HG03095 (cell line): ENCODE data around the gene CLMP.
"Not testable (repeated sequence)": the region's sequence is repeated elsewhere in the genome, so short reads cannot be mapped to it uniquely, and the experiment has no call there.

ENCODE experiments used
- ATAC-seq: cut with Tn5 transposase; IDR thresholded peaks from one replicate; pipeline ENCODE4 v1.9.1; 2021; ENCODE audit warnings: moderate library complexity; ENCODE audit not compliant: unreplicated experiment

Gene CLMP

GRCh38 chr11:123144707-123145106 lies 50.3 kb downstream of the CLMP start:
- no peak for ATAC-seq

- ATAC-seq: no peak
Observed at GRCh38 chr11:123143921-123144320, 51.1 kb downstream of the CLMP start.

GRCh38 chr11:123143476-123143875 lies 51.6 kb downstream of the CLMP start:
- ATAC-seq: no peak

GRCh38 chr11:123139206-123139605 lies 55.8 kb downstream of the CLMP start:
- ATAC-seq: no peak

- no peak for ATAC-seq
Observed at GRCh38 chr11:123137431-123138224, 57.4 kb downstream of the CLMP start.

GRCh38 chr11:123135863-123136446 lies 59.1 kb downstream of the CLMP start:
- ATAC-seq: no peak

GRCh38 chr11:123132881-123133280 lies 62.2 kb downstream of the CLMP start:
- no peak for ATAC-seq

- ATAC-seq: not testable (repeated sequence)
Observed at GRCh38 chr11:123132034-123132766, 62.8 kb downstream of the CLMP start.

GRCh38 chr11:123129920-123130319 lies 65.1 kb downstream of the CLMP start:
- no peak for ATAC-seq

- no peak for ATAC-seq
Observed at GRCh38 chr11:123125169-123125568, 69.9 kb downstream of the CLMP start.

GRCh38 chr11:123122852-123123251 lies 72.2 kb downstream of the CLMP start:
- no peak for ATAC-seq

GRCh38 chr11:123122341-123122740 lies 72.7 kb downstream of the CLMP start:
- ATAC-seq: no peak

- no peak for ATAC-seq
Observed at GRCh38 chr11:123116486-123116885, 78.6 kb downstream of the CLMP start.

- no peak for ATAC-seq
Observed at GRCh38 chr11:123111465-123111864, 83.6 kb downstream of the CLMP start.

GRCh38 chr11:123110397-123110796 lies 84.7 kb downstream of the CLMP start:
- no peak for ATAC-seq

- no peak for ATAC-seq
Observed at GRCh38 chr11:123107945-123108495, 87.0 kb downstream of the CLMP start.

GRCh38 chr11:123104697-123105096 lies 90.4 kb downstream of the CLMP start:
- no peak for ATAC-seq

GRCh38 chr11:123103326-123103980 lies 91.6 kb downstream of the CLMP start:
- ATAC-seq: no peak

GRCh38 chr11:123100379-123101085 lies 94.5 kb downstream of the CLMP start:
- ATAC-seq: no peak

- no peak for ATAC-seq
Observed at GRCh38 chr11:123098990-123099389, 96.1 kb downstream of the CLMP start.
